GM13976 (cell line): Measurements from ENCODE around the gene GDF10.

Source experiments
- DNase-seq: peaks from one replicate; pipeline ENCODE4 v3.0.0; 2012; ENCODE audit warnings: low spot score
- in situ Hi-C: fragments of 300-500 bp; cut with MboI; formaldehyde crosslinking; loops from one replicate; pipeline ENCODE4 v1.12.0; 2022; ENCODE audit warnings: low sequenced_read_pairs, mixed read lengths, inconsistent platforms; ENCODE audit not compliant: unreplicated experiment
- TF ChIP-seq, protein P1 (sequence below): IDR thresholded peaks from 2 replicates; pipeline ENCODE4 v1.5.1; 2012; ENCODE audit warnings: borderline replicate concordance, mild to moderate bottlenecking; ENCODE audit not compliant: insufficient read depth; ENCODE audit errors: extremely low read depth, missing control alignments, control extremely low read depth

The GDF10 gene, protein sequence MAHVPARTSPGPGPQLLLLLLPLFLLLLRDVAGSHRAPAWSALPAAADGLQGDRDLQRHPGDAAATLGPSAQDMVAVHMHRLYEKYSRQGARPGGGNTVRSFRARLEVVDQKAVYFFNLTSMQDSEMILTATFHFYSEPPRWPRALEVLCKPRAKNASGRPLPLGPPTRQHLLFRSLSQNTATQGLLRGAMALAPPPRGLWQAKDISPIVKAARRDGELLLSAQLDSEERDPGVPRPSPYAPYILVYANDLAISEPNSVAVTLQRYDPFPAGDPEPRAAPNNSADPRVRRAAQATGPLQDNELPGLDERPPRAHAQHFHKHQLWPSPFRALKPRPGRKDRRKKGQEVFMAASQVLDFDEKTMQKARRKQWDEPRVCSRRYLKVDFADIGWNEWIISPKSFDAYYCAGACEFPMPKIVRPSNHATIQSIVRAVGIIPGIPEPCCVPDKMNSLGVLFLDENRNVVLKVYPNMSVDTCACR

DNA sequence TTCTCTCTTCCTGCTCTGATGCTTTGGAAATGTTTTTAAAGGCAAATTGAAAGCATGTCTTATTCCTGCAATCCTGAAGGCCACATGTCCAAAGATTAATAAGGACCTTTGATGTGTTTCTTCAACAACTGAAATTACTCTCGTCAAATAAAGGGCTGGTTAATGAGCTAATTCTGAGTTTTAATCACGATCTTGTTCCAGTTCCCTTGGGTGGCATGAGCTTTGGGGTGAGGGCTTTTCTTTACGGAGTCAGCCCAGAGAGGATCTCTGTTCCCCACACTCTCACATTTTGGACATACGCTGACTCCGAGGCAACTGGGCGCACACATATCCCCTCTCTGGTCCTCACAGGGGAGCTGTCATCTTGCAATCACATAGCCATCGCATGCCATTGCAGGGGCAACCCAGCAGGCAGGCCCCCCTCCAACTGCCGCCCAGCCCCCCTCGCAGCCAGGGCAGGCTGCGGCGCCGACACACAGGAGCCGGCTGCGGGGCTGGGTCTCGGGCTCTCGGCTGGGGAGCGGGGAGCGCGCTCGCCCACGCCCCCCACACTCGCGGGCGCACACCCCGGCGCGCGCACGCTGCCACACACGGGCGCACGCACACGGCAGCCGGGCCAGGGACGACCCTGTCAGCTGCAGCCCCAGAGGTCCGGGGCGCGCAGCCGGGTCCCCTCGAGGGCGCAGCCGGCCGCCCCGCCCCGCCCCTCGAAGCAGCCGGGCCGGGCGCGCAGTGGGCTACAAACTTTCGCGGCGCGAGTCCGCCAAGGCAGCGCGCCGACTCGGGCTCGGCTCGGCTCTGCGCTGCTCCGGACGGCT, at the start of gene GDF10:
Gene GDF10 (plus strand): TSS at position 587 of the 818 bp plus-strand sequence. CDS start 455 bp downstream, outside the sequence.
- in situ Hi-C loops: loop anchor here (10.0 kb wide), 1 partner anchor 245 kb away; no protein-coding TSS in a partner anchor
- DNase-seq: no peak
- TF ChIP-seq, protein P1, sequence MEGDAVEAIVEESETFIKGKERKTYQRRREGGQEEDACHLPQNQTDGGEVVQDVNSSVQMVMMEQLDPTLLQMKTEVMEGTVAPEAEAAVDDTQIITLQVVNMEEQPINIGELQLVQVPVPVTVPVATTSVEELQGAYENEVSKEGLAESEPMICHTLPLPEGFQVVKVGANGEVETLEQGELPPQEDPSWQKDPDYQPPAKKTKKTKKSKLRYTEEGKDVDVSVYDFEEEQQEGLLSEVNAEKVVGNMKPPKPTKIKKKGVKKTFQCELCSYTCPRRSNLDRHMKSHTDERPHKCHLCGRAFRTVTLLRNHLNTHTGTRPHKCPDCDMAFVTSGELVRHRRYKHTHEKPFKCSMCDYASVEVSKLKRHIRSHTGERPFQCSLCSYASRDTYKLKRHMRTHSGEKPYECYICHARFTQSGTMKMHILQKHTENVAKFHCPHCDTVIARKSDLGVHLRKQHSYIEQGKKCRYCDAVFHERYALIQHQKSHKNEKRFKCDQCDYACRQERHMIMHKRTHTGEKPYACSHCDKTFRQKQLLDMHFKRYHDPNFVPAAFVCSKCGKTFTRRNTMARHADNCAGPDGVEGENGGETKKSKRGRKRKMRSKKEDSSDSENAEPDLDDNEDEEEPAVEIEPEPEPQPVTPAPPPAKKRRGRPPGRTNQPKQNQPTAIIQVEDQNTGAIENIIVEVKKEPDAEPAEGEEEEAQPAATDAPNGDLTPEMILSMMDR: no peak

DNA sequence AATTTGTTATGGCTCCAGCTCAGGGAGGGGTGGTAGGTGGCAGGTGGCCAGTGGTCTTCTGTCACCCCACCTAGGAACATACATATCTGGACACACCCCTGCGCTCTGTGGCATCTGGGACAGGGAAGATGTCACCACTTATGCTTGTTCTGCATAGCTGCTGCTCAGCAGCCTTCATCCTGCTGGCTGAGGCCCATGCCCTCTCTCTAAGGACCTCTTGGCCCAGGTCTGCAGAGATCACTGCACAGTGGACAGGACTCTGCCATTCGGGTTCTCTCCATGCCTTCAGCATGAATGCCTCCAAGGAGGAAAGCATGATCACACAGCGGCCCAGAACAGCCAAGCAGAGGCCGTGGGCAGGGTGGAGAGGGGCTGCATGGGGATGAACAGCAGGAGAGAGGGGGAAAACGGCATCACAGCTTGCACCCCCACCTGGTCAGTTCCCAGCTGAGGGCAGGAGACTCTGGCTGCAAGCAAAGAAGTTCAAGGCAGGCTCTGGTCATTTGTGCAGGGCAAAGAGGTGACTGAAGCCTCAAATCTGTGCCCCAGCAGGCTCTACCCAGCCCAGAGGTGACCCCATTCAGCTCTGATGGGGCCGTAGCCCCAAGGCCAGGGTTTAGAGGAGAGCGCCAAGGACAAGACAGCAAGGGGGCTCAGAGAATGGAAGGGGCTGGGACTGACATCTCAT, 47.8 kb upstream of the GDF10 start:
- in situ Hi-C loops: no loop called here
- no peak for DNase-seq
- TF ChIP-seq, protein P1: no peak

DNA sequence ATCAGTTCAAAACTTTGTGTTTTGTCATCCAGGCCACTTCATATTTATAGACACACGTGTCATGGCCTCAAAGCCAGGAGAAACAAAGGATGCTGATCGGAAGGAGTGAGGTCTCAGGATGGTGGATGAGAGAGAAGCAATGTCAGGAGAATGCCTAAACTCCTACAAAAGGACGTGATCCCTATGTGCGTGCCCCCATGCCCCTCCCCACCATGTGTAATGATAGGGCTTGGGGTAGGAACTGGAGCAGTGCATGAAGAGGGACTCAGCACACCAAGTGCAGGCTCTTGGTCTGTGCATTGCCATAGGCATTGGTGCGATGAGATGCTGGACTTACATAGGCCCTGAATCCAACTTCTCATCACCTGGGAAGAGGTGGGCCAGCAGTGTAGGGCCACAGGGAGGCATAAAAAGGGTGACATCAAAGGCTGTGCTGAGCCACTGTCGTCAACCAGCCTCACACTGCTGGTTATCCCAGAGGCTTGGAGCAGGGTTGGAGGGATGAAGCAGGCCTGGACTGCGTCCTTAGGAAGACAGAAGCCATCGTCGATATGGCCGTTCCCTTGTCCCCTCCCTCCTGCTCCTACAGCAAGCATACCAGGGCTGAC, 46.9 kb upstream of the GDF10 start:
- DNase-seq: no peak
- TF ChIP-seq, protein P1: no peak
- in situ Hi-C loops: no loop called here

DNA sequence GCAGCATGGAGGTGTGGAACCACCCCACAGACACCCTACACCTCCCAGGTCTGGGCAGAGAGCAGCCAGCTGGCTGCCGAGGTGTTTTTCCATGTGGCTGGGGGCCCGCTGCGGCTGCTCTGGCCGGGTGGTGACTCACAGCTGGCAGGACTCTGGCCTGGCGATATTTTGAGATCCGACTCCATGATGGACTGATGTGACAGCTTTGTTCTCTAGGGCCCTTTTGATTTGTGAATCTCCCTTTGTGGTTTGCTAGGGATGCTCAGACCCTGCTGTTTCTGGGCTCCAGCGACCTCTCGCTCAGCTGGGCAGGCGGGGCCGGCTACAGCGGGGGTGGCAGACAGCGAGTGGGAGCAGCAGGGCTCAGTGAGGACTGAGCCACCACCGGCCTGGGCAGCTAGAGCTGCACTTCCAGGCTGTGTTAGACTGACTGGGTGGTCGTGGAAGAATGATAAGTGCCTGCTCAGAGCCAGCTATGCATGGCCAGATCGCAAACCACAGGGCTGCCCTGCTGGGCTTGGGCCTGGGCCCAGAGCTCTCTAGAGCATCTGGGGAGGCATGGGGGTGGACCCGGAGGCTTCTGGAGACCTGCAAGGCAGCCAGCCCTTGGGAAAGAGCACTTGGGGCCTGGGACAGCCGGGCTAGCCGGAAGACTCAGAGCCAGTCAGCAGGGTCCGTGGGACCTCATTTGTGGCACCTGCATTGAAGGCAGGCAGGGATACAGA, 46.2 kb upstream of the GDF10 start:
- TF ChIP-seq, protein P1: no peak
- in situ Hi-C loops: no loop called here
- DNase-seq: no peak

DNA sequence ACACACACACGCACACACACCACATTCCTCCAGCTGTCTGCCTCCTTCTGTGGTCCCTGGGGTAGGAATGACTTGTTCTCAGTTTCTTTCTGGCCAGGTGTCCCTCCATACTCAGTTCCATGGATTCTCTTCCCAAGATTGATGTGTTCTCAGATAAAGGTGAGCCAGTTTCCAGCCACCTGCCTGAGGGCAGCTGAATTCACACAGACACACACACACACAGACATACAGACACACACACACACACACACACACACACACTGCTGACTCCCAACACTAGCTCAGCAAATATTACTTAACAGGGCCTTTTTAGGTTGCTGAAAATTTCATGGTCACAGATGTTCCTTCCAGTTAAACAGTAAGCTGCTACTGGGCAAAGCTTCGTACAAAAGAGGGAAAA, 45.4 kb upstream of the GDF10 start:
- DNase-seq: no peak
- TF ChIP-seq, protein P1: no peak
- in situ Hi-C loops: no loop called here
